Measurements from ENCODE around the gene KCNQ5.
A peak's percentile ranks its signal among the peaks of the same experiment; 100 is the strongest.

KCNQ5 gene

DNA sequence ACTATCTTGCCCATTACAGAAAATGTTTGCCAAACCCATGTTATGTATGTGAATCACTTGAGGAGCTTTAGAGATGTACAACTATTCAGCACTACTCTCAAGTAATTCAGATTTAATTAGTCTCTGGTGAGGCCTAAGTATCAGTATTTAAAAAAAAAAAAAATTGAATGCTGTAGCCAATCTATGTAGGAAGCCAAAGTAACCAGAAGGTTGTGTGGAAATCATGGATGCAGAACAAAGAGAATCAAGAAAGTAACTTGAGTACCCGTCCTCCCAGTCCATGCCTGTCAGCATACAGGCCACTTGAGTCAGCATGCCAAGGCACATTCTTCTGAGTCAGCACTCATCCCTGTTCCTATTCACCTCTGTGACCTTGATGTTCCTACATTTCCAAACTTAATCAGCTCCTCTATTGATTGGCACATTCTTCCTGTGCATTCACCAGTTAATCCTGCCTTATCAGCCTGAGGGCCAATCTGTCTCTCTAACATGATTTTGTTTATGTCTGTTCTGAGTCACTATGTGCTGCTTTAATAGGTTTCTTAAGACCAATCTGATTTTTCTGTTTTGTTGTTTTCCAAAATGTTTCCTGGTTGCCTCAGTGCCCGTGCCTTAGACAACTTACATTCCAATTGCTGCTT lies 165.6 kb downstream of the KCNQ5 start:
- no peak overlapping the region for H3K4me3 ChIP-seq (ENCODE audit: low read depth, low read length)
- in situ Hi-C loops (cut with HindIII; ENCODE audit: low sequenced_read_pairs) = no loop called here
- peak; percentile 44 for DNase-seq (ENCODE audit: low read depth)
- TF ChIP-seq, protein P1, sequence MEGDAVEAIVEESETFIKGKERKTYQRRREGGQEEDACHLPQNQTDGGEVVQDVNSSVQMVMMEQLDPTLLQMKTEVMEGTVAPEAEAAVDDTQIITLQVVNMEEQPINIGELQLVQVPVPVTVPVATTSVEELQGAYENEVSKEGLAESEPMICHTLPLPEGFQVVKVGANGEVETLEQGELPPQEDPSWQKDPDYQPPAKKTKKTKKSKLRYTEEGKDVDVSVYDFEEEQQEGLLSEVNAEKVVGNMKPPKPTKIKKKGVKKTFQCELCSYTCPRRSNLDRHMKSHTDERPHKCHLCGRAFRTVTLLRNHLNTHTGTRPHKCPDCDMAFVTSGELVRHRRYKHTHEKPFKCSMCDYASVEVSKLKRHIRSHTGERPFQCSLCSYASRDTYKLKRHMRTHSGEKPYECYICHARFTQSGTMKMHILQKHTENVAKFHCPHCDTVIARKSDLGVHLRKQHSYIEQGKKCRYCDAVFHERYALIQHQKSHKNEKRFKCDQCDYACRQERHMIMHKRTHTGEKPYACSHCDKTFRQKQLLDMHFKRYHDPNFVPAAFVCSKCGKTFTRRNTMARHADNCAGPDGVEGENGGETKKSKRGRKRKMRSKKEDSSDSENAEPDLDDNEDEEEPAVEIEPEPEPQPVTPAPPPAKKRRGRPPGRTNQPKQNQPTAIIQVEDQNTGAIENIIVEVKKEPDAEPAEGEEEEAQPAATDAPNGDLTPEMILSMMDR (IDR thresholded peaks at IDR 0.05; ENCODE audit: low read depth, low read length, missing control alignments) = no peak

DNA sequence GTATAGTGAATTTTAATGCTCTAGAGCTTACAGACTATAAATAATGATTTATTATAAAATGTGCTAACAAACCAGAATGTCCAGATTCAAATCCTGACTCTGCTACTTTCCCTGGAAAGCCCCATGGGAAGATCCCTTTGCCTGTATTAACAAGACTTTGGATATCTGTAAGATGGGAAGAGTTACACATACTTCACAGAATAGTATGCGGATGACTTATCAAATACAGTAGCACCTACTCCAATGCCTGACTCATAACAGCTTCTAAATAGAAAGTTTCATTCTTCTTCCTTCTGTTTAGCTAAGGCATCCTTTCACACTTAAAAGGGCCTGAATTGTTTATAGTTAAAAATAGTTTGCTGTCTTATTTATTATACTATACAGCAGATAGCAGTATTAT lies 166.3 kb downstream of the KCNQ5 start:
- DNase-seq (ENCODE audit: low read depth) = no peak
- H3K4me3 ChIP-seq (ENCODE audit: low read depth, low read length) = no peak overlapping the region
- in situ Hi-C loops (cut with HindIII; ENCODE audit: low sequenced_read_pairs) = no loop called here
- TF ChIP-seq, protein P1 (IDR thresholded peaks at IDR 0.05; ENCODE audit: low read depth, low read length, missing control alignments) = no peak

DNA sequence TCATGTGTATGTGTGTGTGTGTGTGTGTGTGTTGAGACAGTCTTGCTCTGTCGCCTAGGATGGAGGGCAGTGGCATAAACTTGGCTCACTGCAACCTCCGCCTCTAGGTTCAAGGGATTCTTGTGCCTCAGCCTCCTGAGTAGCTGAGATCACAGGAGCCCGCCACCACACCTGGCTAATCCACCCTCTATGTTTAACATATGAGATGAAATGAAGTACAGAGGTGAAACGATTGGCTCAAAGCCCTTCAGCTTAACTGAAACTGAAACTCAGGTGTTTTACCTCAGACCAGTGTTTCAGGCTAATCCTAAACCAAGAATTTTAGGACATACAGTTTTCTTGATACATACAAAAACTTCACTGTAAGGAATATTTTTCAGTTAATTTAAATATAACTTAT lies 167.3 kb downstream of the KCNQ5 start:
- in situ Hi-C loops (cut with HindIII; ENCODE audit: low sequenced_read_pairs) = no loop called here
- TF ChIP-seq, protein P1 (IDR thresholded peaks at IDR 0.05; ENCODE audit: low read depth, low read length, missing control alignments) = no peak
- H3K4me3 ChIP-seq (ENCODE audit: low read depth, low read length) = no peak overlapping the region
- no peak for DNase-seq (ENCODE audit: low read depth)

DNA sequence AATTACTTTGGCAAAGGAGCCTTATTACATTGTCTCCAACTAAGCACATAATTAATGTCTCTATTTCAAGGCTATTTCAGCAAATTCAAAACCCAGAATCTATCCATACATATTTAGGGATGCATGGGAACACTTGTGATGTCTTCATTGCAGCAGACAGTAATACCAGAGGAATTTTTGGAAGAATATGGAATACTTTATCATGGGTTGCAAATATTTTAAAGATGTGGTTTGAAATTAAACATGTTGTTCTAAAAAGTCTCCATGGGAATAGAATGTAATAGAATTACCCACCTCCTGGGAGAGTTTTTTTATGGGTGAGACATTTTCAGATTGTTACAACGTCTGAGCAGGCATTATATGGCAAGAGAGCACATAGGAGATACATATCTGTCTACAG lies 170.8 kb downstream of the KCNQ5 start:
- DNase-seq (ENCODE audit: low read depth) = no peak
- no peak overlapping the region for H3K4me3 ChIP-seq (ENCODE audit: low read depth, low read length)
- TF ChIP-seq, protein P1 (IDR thresholded peaks at IDR 0.05; ENCODE audit: low read depth, low read length, missing control alignments) = no peak
- in situ Hi-C loops (cut with HindIII; ENCODE audit: low sequenced_read_pairs) = no loop called here

DNA sequence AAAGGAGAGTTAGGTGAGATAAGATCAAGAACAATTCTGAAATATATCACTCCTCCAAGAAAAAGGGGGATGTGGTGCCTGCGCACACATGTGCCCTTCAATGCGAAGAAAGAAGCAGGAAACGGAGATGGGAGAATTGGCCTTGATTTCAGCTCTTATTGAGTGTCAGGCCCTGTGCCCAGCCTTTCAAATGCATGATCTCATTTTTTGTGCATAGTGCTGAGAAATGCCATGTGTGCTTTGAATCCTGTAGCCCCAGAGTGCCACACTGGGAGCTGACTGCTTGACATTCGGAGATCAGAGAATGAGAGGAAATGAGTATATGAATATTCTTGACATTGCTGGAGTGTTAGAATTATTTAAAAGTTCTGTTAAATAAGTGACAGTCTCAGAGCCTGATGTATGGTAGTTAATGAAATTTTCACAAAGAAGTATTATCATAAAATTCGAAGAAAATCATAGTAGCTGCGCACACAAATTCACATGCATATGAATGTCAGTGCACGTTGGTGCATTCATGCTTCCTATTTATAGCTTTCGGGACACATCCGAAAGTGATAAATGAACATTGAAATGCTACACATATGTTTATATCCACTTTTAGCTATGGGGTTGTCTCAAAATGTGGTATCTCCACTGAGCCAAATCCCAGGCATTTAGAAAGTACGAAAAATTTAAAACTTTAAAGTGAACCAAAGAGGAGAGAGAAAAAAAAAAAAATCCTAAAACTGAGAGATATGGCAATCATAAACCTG lies 172.0 kb downstream of the KCNQ5 start:
- TF ChIP-seq, protein P1 (IDR thresholded peaks at IDR 0.05; ENCODE audit: low read depth, low read length, missing control alignments) = no peak
- H3K4me3 ChIP-seq (ENCODE audit: low read depth, low read length) = no peak overlapping the region
- no peak for DNase-seq (ENCODE audit: low read depth)
- in situ Hi-C loops (cut with HindIII; ENCODE audit: low sequenced_read_pairs) = no loop called here

DNA sequence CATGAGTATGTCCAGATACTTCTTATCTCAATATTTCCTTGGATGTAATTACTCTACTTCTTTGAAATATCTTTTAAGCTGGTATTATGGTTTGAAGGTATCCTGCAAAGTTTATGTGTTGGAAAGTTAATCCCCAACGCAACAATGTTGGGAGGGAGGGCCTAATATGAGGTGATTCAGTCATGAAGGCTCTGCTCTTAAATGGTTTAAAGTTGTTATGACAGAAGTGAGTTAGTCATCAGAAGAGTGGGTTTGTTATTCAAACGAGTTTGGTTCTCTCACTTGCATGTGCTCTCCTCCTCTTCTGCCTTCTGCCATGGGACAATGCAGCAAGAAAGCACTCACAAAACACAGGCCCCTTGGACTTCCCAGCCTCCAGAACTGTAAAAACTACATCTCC lies 176.3 kb downstream of the KCNQ5 start:
- no peak overlapping the region for H3K4me3 ChIP-seq (ENCODE audit: low read depth, low read length)
- in situ Hi-C loops (cut with HindIII; ENCODE audit: low sequenced_read_pairs) = no loop called here
- DNase-seq (ENCODE audit: low read depth) = no peak
- TF ChIP-seq, protein P1 (IDR thresholded peaks at IDR 0.05; ENCODE audit: low read depth, low read length, missing control alignments) = no peak

Measured in astrocyte of the cerebellum (primary cell).